Measurements from ENCODE around the gene AJM1.
"Not testable (repeated sequence)": the region's sequence is repeated elsewhere in the genome, so short reads cannot be mapped to it uniquely, and the experiment has no call there.

The AJM1 gene

DNA sequence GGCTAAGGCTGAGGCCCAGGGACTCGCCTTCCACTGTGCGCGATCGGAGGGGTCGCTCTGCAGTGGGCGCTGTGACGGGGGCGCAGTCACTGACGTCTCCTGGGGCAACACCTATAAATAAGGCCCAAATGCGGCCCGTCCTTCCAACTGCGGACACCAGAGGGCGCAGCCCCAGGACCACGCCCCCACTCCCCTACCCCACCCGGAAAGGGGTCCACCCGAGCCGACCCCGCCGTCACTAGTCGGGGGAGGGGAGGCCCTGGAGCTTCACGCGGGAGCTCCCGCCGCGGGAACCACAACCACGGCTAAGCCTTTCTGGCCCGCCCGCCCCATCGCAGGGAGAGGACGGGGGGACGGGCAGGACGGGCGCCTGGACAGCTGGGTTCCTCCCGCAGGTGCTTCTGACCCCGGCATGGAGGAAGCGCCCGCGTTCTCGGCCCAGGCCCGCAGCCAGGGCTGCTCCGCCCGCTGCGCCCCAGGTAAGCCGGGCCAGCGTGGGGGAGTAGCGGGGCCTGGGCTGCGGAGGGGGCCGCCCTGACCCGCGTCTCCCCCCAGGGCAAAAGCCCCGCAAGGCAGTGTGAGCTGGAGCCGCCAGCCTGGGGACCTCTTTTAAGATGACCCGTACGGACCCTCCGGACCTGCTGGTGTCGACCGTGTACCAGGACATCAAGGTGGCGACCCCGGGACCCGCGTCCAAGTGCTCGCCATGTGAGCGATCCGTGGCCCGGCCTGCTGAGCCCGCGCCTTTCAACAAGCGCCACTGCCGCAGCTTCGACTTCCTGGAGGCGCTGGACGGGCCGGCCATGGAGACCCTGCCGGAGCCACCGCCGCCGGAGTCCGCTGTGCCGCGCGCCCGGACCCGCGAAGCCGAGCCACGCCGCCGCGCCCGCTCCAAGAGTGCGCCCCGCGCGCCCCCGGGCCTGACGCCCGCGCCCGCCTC, 1.8 kb downstream of the AJM1 start:
- H3K36me3 Mint-ChIP-seq (ENCODE audit: low read depth); H3K27ac Mint-ChIP-seq; H3K9me3 Mint-ChIP-seq: not testable (repeated sequence)
- DNase-seq (peak; percentile 74), ATAC-seq (peak; percentile 3)
- Mint-ChIP-seq H3K4me1 (peaks cover 25% of the 10 kb centered on the region), H3K27me3 (peaks cover 14% of the 10 kb centered on the region), H3K4me3 (peak overlapping the region; percentile 50)

DNA sequence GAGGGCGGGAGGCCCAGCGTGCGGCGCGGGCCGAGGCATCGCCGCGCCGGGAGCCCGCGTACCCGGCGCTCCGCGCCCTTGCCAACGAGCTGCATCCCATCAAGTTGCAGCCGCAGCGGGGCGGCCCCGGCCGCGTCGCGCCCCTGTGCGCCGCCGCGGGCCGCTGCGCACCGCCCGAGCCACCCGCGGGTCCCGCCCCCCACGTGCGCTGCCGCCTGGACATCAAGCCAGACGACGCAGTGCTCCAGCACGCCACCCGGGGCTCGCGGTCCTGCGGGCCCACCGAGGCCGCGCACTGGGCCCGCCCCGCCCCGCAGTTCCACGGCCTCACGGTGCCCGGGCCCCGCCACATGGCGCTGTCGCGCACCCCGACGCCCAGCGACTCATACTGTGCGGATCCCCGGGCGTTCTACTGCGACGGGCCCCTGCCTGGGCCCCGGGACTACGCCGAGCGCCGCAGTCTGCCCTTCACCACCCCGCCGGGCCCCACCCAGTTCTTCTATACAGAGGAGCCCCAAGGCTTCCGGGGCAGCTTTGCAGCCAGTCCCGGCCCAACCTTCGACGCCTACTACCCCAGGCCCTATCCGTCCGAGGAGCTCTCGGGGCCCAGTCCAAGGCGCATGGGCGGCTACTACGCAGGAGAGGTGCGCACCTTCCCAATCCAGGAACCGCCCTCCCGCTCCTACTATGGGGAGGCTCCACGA, 2.6 kb downstream of the AJM1 start:
- Mint-ChIP-seq H3K4me1 (peaks cover 30% of the 10 kb centered on the region), H3K4me3 (no peak overlapping the region), H3K9me3 (no peaks in the 10 kb centered on the region), H3K36me3 (ENCODE audit: low read depth) (peaks cover 3% of the 10 kb centered on the region), H3K27ac (no peak overlapping the region), H3K27me3 (peaks cover 14% of the 10 kb centered on the region)
- no peak for DNase-seq
- ATAC-seq: no peak

GRCh38 chr9:136845465-136846260, 3.4 kb downstream of the AJM1 start:
- H3K27ac Mint-ChIP-seq: no peak overlapping the region
- ATAC-seq (no peak), DNase-seq (no peak)
- no peak overlapping the region for H3K4me3 Mint-ChIP-seq
- no peaks in the 10 kb centered on the region for H3K36me3 Mint-ChIP-seq (ENCODE audit: low read depth)
- peaks cover 14% of the 10 kb centered on the region for H3K27me3 Mint-ChIP-seq
- H3K9me3 Mint-ChIP-seq: no peaks in the 10 kb centered on the region
- H3K4me1 Mint-ChIP-seq: peaks cover 28% of the 10 kb centered on the region

DNA sequence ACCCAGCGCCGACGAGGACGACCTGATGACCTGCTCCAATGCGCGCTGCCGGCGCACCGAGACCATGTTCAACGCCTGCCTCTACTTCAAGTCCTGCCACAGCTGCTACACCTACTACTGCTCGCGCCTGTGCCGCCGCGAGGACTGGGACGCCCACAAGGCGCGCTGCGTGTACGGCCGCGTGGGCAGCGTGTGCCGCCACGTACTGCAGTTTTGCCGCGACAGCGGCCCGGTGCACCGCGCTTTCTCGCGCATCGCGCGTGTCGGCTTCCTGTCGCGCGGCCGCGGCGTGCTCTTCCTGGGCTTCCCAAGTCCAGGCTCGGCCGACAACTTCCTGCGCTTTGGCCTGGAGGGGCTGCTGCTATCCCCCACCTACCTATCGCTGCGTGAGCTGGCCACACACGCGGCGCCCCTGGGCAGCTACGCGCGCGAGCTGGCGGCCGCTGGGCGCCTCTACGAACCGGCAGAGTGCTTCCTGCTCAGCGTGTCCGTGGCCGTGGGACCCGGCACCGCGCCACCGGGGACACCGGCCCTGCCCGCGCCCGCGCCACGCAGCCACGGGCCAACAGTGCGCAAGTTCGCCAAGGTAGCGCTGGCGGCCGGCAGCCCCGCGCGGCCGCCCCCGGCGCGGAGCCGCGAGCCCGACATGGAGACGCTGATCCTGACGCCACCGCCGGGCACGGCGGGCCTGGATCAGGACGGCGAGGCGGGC, 4.3 kb downstream of the AJM1 start:
- Mint-ChIP-seq H3K4me1 (peaks cover 26% of the 10 kb centered on the region), H3K27me3 (peaks cover 14% of the 10 kb centered on the region), H3K27ac (no peak overlapping the region), H3K36me3 (ENCODE audit: low read depth) (no peaks in the 10 kb centered on the region), H3K9me3 (no peaks in the 10 kb centered on the region), H3K4me3 (no peak overlapping the region)
- ATAC-seq: no peak
- DNase-seq: no peak

DNA sequence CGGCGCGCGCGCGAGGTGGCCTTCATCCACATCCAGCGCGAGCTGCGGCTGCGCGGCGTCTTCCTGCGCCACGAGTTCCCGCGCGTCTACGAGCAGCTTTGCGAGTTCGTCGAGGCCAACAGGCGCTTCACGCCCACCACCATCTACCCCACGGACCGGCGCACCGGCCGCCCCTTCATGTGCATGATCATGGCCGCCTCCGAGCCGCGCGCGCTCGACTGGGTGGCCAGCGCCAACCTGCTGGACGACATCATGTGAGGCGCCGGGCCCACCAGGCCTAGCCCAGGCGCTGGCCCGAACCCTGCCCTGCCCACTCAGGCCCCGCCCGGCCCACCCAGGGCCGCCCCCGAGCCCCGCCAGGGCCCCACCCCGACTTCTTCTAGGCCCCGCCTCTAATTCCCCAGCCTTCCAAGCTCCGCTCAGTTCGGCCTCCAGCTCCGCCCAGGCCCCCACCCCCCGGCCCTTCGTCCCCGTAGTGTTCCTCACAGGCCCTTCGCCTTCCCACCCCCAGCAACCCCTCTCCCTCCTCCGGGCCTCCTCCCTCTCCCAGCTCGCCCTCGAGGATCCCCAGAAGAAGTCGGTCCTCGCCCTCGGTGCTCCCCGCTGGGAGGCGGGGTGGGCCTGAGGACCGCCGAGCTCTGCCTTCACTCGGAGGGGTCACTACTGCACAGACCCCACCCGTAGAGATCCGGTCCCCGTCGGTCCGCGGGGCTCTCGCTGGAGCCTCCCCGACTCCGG, 5.0 kb downstream of the AJM1 start:
- Mint-ChIP-seq H3K27me3 (peaks cover 14% of the 10 kb centered on the region), H3K27ac (peak overlapping the region; percentile 81), H3K9me3 (no peaks in the 10 kb centered on the region), H3K36me3 (ENCODE audit: low read depth) (no peaks in the 10 kb centered on the region), H3K4me1 (peaks cover 24% of the 10 kb centered on the region), H3K4me3 (peak overlapping the region; percentile 87)
- ATAC-seq (no peak), DNase-seq (no peak)

DNA sequence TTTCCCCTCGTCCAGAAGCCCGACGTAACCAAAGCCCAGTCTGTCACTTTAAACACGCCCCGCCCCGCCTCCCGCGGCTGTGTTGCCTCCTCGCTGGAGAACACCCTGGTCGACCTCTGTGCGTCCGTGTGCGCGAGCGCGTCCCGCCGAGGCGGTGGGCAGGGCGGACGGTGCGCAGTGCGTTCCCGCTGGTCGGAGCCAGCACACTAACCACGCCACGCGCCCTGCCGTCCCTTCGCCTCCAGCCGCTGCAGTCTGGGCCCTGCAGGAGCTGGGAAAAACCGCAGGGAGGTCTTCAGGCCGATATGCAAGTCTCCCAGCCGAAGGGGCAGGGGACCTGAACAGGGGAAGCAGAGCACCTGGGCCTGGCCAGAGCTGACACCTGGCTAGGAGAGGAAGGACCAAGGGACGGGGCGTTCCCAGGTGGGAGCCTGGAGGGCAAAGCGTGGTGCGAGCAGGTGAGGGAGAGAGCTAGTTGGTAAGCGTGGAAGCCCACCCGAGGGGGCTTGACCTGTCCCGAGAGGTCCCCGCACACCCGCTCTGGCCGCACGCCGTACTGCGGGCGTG, 5.6 kb downstream of the AJM1 start:
- H3K27me3 Mint-ChIP-seq: peaks cover 14% of the 10 kb centered on the region
- no peaks in the 10 kb centered on the region for H3K9me3 Mint-ChIP-seq
- ATAC-seq (peak; percentile 41), DNase-seq (peak; percentile 89)
- H3K4me3 Mint-ChIP-seq: peak overlapping the region; percentile 87
- H3K27ac Mint-ChIP-seq: peak overlapping the region; percentile 81
- peaks cover 21% of the 10 kb centered on the region for H3K4me1 Mint-ChIP-seq
- H3K36me3 Mint-ChIP-seq (ENCODE audit: low read depth): no peaks in the 10 kb centered on the region

DNA sequence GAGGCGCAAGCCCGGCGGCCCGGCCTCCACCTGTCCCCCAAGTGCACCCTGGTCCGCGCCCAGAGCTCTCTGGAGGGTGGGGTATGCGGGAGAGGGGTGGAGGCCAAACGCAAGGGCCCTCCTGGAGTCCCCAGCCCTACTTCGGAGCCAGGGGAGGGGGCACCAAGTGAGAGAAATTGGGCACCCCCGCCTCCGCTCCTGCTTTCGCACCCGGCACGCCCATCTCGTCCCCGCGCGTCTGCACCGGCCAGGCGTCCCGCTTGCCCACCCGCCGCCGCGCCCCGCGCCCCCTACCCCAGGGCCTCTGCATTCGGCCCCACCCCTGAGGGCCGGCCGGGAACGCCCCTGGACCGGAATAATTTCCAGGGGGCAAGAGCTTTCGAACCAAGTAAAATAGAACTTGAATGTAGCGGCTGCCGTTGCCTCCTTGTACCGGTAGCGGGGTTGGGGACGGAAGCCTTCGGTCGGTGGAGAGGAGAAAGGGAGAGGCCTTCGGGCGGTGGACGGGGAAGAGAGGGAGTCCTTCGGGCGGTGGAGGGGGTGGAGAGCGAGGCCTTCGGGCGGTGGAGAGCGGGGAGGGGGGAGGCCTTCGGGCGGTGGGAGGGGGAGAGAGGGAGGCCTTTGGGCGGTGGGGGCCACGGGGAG, 6.2 kb downstream of the AJM1 start:
- ATAC-seq (peak; percentile 0), DNase-seq (no peak)
- Mint-ChIP-seq H3K9me3 (no peaks in the 10 kb centered on the region), H3K4me3 (peak overlapping the region; percentile 87), H3K27me3 (peaks cover 14% of the 10 kb centered on the region), H3K27ac (peak overlapping the region; percentile 88), H3K4me1 (peaks cover 19% of the 10 kb centered on the region), H3K36me3 (ENCODE audit: low read depth) (no peaks in the 10 kb centered on the region)

DNA sequence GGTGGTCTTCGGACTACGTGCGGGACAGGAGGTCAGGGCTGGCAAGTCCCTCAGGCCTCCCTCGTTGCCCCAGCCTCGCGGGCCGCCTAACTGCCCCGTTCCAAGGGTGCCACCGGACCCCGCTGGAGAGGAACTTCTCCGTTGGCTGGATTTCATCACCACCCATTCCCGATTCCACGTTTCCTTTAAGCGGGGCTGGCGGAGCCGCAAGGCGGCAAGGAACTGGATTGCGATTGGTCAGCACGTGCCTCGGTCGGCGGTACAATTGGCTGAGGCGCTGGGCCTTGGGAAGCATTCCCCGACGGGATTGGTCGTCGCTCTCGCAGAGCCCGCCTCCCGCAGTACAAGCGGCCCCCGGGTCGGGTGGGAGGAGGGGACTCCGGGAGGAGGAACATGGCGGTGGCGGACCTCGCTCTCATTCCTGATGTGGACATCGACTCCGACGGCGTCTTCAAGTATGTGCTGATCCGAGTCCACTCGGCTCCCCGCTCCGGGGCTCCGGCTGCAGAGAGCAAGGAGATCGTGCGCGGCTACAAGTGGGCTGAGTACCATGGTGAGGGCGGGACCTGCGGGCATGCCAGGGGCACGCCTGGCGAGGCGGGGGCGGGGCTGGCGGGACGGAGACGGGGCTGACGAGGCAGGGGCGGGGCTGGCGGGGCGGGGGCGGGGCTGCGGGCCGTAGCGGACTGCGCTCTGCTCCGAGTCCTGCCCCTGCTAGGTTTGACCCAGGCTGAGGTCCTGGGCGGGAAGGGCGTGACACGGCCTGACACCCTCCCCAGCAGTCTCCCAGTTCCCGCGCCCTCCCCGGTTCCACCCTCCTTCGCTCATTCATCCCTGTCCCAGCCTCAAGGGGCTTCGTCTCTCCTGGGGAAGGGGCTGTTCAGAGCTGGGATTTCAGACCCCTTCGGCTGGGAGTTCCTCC, 7.0 kb downstream of the AJM1 start, which contains the start of gene PHPT1:
Gene PHPT1, plus strand, starts transcription at position 372 of the 922 bp plus-strand sequence. Its CDS starts 22 bp downstream, at position 394.
- peak; percentile 97 for DNase-seq
- H3K27ac Mint-ChIP-seq: peak within 1 kb of the TSS; percentile 88
- H3K9me3 Mint-ChIP-seq: no peaks in the 10 kb centered on the region
- no peaks in the 10 kb centered on the region for H3K36me3 Mint-ChIP-seq (ENCODE audit: low read depth)
- peaks cover 14% of the 10 kb centered on the region for H3K27me3 Mint-ChIP-seq
- ATAC-seq: peak; percentile 83
- peak within 1 kb of the TSS; percentile 87 for H3K4me3 Mint-ChIP-seq
- peaks cover 17% of the 10 kb centered on the region for H3K4me1 Mint-ChIP-seq

DNA sequence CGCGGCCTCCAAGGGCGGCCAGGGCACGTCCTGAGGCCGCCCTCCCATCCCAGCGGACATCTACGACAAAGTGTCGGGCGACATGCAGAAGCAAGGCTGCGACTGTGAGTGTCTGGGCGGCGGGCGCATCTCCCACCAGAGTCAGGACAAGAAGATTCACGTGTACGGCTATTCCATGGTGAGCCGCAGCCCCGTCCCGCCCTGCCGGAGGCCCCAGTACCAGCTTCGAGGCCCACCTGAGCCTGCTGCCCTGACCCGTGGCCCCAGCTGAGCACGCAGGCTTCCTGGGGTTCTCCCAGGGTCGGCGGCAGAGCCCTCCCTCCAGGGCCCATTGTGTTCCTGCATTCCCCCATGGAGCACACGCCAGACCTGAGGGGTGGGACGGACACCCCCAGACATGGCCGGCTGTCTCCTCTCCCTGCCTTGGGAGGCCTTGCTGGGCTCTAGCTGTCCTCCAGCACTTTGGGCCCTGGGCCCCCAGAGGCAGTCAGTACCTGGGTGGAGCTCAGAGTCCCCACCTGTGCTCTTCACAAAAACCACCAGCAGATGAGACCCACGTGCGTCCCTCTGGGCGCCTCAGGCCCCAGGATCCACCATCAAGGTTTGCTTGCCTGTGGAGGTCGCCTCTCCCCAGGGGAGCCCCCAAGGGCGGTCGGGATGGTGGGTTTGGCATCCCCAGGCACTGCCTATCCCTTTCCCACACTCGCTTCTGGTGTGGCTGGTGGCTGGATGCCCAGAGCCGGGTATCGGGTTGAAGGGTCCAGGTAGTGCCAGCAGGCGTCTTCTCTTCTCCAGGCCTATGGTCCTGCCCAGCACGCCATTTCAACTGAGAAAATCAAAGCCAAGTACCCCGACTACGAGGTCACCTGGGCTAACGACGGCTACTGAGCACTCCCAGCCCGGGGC, 7.9 kb downstream of the AJM1 start:
- no peaks in the 10 kb centered on the region for H3K9me3 Mint-ChIP-seq
- no peaks in the 10 kb centered on the region for H3K36me3 Mint-ChIP-seq (ENCODE audit: low read depth)
- peaks cover 13% of the 10 kb centered on the region for H3K27me3 Mint-ChIP-seq
- H3K4me3 Mint-ChIP-seq: peak overlapping the region; percentile 87
- no peak for DNase-seq
- ATAC-seq: no peak
- no peak overlapping the region for H3K27ac Mint-ChIP-seq
- H3K4me1 Mint-ChIP-seq: peaks cover 15% of the 10 kb centered on the region

DNA sequence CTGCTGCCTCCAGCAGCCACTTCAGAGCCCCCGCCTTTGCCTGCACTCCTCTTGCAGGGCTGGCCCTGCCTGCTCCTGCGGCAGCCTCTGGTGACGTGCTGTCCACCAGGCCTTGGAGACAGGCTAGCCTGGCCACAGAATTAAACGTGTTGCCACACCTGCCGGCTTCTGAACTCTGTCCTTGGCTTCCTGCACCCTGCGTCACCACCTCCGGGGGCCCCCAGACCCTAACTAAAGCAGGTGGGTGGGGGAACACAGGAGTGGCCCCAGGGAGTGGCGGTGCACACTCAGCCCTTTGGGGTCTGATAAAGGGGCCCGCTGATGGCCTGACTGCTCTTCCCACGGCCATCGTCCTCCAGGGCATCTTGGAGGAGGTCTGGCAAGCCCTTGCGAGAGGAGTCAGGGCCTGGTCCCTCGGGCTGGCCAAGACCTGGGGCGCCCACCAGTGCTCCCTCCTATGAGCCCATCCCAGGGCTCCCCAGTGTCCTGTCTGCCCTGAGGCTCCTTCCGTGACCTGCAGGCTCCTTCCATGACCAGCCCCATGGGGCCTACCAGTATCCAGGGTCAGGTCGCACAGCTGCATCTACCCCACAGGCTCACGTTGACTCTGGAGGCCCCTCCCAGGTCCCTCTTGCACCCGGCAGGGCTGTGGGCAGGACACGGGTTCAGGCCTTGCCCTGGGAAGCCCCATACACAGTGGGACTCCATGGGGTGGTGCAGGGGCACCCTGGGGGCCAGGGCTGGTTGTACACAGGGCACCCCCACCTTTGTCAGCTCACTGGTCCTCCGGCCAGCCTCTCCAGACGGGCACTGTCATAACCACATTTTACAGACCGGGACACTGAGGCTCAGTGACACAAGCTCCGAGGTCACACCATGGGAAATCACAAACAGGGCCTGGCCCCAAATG, 8.8 kb downstream of the AJM1 start:
- Mint-ChIP-seq H3K27me3 (peaks cover 11% of the 10 kb centered on the region), H3K4me1 (peaks cover 15% of the 10 kb centered on the region), H3K4me3 (no peak overlapping the region), H3K36me3 (ENCODE audit: low read depth) (no peaks in the 10 kb centered on the region), H3K9me3 (no peaks in the 10 kb centered on the region), H3K27ac (no peak overlapping the region)
- no peak for DNase-seq
- ATAC-seq: no peak

Data from activated naive CD8-positive, alpha-beta T cell treated with anti-CD3 and anti-CD28 coated beads, Interleukin-2, amount 50 U/mL, for 24 hours (primary cell).